GM18873 (cell line): ENCODE measurements around the gene SULT1C4.
"Not testable (repeated sequence)": the region's sequence is repeated elsewhere in the genome, so short reads cannot be mapped to it uniquely, and the experiment has no call there.

Source experiments
- ATAC-seq: cut with Tn5 transposase; IDR thresholded peaks from one replicate; pipeline ENCODE4 v1.9.1; 2021; ENCODE audit warnings: mild to moderate bottlenecking, moderate library complexity, moderate number of reproducible peaks; ENCODE audit not compliant: unreplicated experiment, low FRiP score

Gene SULT1C4

GRCh38 chr2:108412995-108413710 lies 35.4 kb downstream of the SULT1C4 start:
- ATAC-seq = no peak

DNA sequence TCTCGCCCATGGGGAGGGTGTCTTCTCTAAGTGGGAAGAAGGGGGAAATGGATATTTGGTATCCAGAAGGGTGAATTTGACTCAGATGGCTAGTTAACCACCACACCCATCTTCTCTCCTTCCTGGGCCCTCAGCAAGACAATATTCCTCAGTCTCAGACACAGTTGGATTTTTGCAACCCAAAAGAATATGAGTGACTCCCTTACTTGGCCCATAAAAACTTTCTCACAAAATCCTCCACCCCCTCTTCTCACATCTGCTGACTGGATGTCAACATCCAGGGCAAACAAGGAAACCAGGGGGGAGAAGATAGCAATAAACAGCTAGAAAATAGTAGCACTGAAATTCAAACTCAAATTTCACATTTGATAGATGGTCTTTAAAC lies 35.9 kb downstream of the SULT1C4 start:
- no peak for ATAC-seq

DNA sequence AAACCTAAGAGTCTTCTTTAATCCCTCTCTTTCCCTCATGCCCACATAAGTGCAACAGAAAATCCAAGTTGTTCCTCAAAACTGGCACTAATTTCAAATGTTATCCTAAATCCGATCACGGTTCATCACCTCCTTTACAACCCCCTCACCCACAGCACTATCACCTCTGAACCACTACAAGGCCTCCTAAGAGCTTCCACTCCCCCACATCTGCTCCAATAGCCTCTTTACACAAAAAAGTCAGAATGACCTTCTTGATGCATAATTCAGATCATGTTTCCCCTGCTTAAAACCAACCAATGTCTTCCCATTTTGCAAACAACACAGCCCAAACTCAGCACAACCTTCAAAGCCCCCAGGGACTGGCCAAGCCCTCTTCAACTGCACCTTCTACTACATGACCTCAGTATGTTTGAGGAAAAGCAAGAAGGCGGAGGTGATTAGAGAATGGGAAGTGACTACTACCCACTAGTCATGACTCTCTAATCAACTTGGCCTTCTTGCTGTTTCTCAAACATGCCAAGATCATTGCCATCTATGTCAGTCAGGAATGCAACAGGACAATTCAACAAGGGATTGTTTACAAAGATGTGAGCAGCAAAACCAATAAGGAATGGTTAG lies 36.6 kb downstream of the SULT1C4 start:
- ATAC-seq = no peak

- no peak for ATAC-seq
Measured at GRCh38 chr2:108414945-108415344, 37.2 kb downstream of the SULT1C4 start.

GRCh38 chr2:108417254-108417653 lies 39.5 kb downstream of the SULT1C4 start:
- ATAC-seq = no peak

DNA sequence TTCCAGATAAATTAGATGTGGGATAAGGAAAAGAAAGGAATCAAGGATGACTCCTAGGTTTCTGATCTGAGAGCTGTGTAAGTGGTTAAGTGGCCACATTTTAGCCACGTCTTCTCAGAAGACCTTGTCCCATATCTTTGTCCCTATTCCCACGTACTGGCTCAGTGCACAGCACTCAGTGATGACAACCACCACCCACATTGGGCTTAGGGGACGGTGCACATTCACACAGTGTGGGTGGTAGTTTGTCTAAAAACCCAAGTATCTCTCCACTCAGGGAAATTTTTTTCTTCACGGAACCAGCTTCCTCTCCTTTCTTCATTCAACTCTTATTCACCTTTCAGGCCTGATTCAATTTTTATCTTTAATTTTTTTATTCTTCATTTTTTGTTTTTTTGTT lies 40.7 kb downstream of the SULT1C4 start:
- no peak for ATAC-seq

GRCh38 chr2:108423067-108423466 lies 45.3 kb downstream of the SULT1C4 start:
- ATAC-seq = no peak

- ATAC-seq = no peak
Measured at GRCh38 chr2:108423502-108424251, 45.9 kb downstream of the SULT1C4 start.

GRCh38 chr2:108428286-108429009 lies 50.7 kb downstream of the SULT1C4 start:
- no peak for ATAC-seq

DNA sequence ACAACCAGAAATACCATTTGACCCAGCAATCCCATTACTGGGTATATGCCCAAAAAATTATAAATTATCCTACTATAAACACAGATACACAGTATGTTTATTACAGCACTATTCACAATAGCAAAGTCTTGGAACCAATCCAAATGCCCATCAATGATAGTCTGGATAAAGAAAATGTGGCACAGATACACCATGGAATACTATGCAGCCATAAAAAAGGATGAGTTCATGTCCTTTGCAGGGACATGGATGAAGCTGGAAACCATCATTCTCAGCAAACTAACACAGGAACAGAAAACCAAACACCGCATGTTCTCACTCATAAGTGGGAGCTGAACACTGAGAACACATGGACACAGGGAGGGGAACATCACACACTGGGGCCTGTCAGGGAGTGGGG lies 57.8 kb downstream of the SULT1C4 start:
- not testable (repeated sequence) for ATAC-seq

DNA sequence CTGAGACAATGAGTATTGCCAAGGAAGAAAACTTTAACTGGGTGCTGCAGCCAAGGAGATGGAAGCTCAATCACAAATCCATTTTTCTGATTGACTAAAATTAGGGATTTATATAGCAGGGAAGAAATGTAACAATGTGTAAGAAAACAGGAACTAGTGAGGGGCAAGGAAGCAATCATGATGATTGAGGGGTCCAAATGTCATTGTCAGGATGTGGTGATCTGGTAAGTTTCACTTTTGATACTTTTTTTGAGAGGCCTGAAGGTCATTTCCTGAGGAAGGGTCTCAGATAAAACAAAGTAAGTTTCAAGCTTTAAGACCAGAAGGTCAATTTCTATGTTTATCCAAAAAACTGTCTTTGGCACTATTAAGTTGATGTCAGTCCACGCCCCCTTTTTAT lies 59.2 kb downstream of the SULT1C4 start:
- no peak for ATAC-seq
